Measurements from ENCODE around the gene GNRH2.

The GNRH2 gene

GRCh38 chr20:3027987-3028386 is 15.4 kb upstream of the GNRH2 start:
- no peak for TF ChIP-seq CTCF (IDR thresholded peaks at IDR 0.05; ENCODE audit: insufficient read depth, low read depth, low read length, missing control alignments)
- no peak for DNase-seq (ENCODE audit: low read depth)
- no peak overlapping the region for H3K4me3 ChIP-seq (ENCODE audit: low read depth, low read length)

- no peak for DNase-seq (ENCODE audit: low read depth)
- no peak for TF ChIP-seq CTCF (IDR thresholded peaks at IDR 0.05; ENCODE audit: insufficient read depth, low read depth, low read length, missing control alignments)
- no peak overlapping the region for H3K4me3 ChIP-seq (ENCODE audit: low read depth, low read length)
Measured at GRCh38 chr20:3031524-3032147, 11.8 kb upstream of the GNRH2 start.

GRCh38 chr20:3032624-3033023 is 10.8 kb upstream of the GNRH2 start:
- DNase-seq (ENCODE audit: low read depth) = no peak
- no peak overlapping the region for H3K4me3 ChIP-seq (ENCODE audit: low read depth, low read length)
- TF ChIP-seq CTCF (IDR thresholded peaks at IDR 0.05; ENCODE audit: insufficient read depth, low read depth, low read length, missing control alignments) = no peak

- DNase-seq (ENCODE audit: low read depth) = no peak
- H3K4me3 ChIP-seq (ENCODE audit: low read depth, low read length) = no peak overlapping the region
- TF ChIP-seq CTCF (IDR thresholded peaks at IDR 0.05; ENCODE audit: insufficient read depth, low read depth, low read length, missing control alignments) = no peak
Measured at GRCh38 chr20:3037654-3038053, 5.8 kb upstream of the GNRH2 start.

- no peak for TF ChIP-seq CTCF (IDR thresholded peaks at IDR 0.05; ENCODE audit: insufficient read depth, low read depth, low read length, missing control alignments)
- no peak overlapping the region for H3K4me3 ChIP-seq (ENCODE audit: low read depth, low read length)
- no peak for DNase-seq (ENCODE audit: low read depth)
Measured at GRCh38 chr20:3038454-3038853, 5.0 kb upstream of the GNRH2 start.

- DNase-seq (ENCODE audit: low read depth) = no peak
- H3K4me3 ChIP-seq (ENCODE audit: low read depth, low read length) = no peak overlapping the region
- TF ChIP-seq CTCF (IDR thresholded peaks at IDR 0.05; ENCODE audit: insufficient read depth, low read depth, low read length, missing control alignments) = no peak
Measured at GRCh38 chr20:3039426-3039825, 4.0 kb upstream of the GNRH2 start.

GRCh38 chr20:3040086-3040485 is 3.3 kb upstream of the GNRH2 start:
- no peak overlapping the region for H3K4me3 ChIP-seq (ENCODE audit: low read depth, low read length)
- no peak for TF ChIP-seq CTCF (IDR thresholded peaks at IDR 0.05; ENCODE audit: insufficient read depth, low read depth, low read length, missing control alignments)

More at GRCh38 chr20:3040086-3040485, 3.3 kb upstream of the GNRH2 start:
- DNase-seq (ENCODE audit: low read depth) = no peak

Measured in GM12865 (cell line).